Vagina (tissue), 2 donors: ENCODE data around the gene PTPN4.

ENCODE experiments used
- CTCF ChIP-seq, 3 experiments: fragments of 450-650 bp in 2 of 3; fragments of 200-600 bp in 1 of 3; sonication (generic) in 1 of 3; IDR thresholded peaks; one replicate each; pipeline ENCODE4 v1.5.1; 2017 to 2019; ENCODE audit warnings: antibody characterized with exemption in 3 of 3, mild to moderate bottlenecking in 2 of 3, moderate library complexity in 2 of 3
- POLR2A ChIP-seq, 2 donors: fragments of 450-650 bp; IDR thresholded peaks; one replicate each; pipeline ENCODE4 v1.6.1; 2017; ENCODE audit warnings: antibody characterized with exemption in 2 of 2, mild to moderate bottlenecking in 2 of 2, moderate library complexity in 2 of 2

GRCh38 chr2:120016800-120017199 lies 257.1 kb downstream of the PTPN4 start:
- TF ChIP-seq CTCF (IDR thresholded peaks at IDR 0.05) (no peak), POLR2A (IDR thresholded peaks at IDR 0.05) (no peak)
